Mononuclear cell (primary cell): ENCODE data around the gene CMIP. TPM values are rescaled to one million over a fixed set of nuclear protein-coding genes. Genes with fewer than 3 reads are reported as not detected.

ENCODE experiments used
- H3K27me3 ChIP-seq: 2 replicates; pipeline ENCODE4 v1.6.0; 2011; ENCODE audit warnings: low read length, control low read depth; ENCODE audit not compliant: insufficient read depth
- H3K4me1 ChIP-seq: 2 replicates; pipeline ENCODE4 v1.5.1; 2011; ENCODE audit warnings: mild to moderate bottlenecking, low read length, control low read depth; ENCODE audit not compliant: insufficient read depth
- H3K4me3 ChIP-seq: 2 replicates; pipeline ENCODE4 v1.5.1; 2011; ENCODE audit warnings: mild to moderate bottlenecking, low read length, moderate library complexity
- H3K9me3 ChIP-seq: 2 replicates; pipeline ENCODE4 v1.5.1; 2011; ENCODE audit warnings: low read depth, mild to moderate bottlenecking, control low read depth, low read length
- total RNA-seq: library from RNA; depleted of rRNA; stranded (reverse); fragments of >200 nt; gene quantifications from one replicate; pipeline ENCODE4 v1.2.3, GENCODE V29; 2012

CMIP gene
- total RNA-seq, 1 donor = 29.6 TPM

DNA sequence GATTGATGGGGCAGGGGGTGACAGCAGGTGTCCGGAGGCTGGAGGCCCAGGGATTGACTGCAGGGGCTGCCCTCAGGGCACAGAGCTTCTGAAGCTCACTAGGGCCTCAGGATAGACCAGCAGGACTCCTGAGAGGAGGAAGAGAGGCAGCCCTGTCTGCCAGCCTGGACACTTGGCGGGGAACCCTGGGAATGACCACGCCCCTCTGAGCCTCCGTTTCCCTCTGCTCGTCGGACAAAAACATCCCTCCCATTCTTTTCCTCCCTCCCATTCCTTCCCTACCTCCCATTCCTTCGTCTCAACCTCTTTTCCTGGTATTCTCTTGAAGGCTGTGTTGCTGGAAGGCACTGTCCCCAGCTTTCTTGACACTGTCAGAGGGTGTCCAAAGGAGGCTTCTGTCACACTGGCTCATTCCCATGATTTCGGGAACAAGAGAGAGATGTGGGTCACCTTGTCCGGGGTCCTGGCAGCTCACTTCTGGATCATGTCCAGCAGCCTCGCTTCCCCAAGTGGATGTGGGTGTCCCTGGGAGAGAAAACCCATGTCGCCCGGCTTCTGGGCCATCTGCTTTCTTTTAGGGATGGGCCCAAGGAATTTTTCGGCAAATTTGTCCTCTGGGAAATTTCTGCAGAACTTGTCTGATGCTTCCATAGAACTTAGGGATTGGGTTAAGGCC, 145.5 kb downstream of the CMIP start:
- H3K4me1 ChIP-seq = no peaks in the 10 kb centered on the region
- no peak overlapping the region for H3K4me3 ChIP-seq
- no peaks in the 10 kb centered on the region for H3K9me3 ChIP-seq
- no peaks in the 10 kb centered on the region for H3K27me3 ChIP-seq

DNA sequence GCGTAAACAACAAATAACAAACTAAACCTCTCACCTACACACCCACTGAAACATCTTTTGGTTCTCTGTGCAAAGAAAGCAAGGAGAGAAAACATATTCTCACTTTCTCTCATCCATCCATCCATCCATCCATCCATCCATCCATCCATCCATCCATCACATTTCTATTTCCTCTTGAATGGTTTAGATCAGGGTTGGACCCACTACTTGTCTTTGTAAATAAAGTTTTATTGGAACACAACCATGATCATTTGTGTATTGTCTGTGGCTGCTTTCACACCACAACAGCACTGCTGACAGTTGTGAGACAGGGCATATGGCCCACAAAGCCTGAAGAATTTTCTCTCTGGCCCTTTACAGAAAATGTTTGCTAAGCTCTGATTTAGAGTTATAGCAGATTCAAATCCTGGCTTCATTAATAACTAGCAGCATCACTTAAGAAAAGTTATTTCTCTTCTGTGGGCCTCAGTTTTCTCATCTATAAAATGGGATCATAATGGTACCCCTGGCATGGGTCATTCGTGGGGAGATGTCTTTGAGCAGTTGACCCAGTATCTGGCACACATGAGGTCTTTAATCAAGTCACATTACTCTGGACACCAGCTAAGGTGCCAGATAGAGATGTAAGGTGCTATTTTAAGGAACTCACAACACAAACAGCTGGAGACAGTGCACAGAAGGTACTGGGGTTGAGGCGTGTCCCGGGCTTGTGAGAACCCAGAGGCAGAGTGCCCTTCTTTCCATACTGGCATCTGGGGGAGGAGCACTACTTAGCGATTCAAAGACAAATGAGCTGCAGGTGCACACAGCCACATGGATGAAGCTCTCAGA, 146.3 kb downstream of the CMIP start:
- H3K27me3 ChIP-seq = no peaks in the 10 kb centered on the region
- no peaks in the 10 kb centered on the region for H3K9me3 ChIP-seq
- no peak overlapping the region for H3K4me3 ChIP-seq
- no peaks in the 10 kb centered on the region for H3K4me1 ChIP-seq

DNA sequence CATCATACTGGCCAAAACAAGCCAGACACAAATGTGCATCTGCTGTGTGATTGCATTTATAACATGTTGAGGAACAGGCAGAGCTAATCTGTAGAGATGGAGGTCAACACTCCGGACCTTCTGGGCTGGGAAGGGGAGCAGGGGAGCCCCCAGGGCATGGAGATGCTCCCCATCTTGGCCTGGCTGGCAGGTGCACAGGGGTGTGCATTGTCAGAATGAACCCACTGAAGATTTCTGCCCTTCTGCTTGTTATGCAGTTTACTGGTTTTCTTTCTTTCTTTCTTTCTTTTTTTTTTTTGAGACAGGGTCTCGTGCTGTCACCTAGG, 146.9 kb downstream of the CMIP start:
- Histone ChIP-seq H3K4me3 (no peak overlapping the region), H3K9me3 (no peaks in the 10 kb centered on the region), H3K27me3 (no peaks in the 10 kb centered on the region), H3K4me1 (no peaks in the 10 kb centered on the region)

DNA sequence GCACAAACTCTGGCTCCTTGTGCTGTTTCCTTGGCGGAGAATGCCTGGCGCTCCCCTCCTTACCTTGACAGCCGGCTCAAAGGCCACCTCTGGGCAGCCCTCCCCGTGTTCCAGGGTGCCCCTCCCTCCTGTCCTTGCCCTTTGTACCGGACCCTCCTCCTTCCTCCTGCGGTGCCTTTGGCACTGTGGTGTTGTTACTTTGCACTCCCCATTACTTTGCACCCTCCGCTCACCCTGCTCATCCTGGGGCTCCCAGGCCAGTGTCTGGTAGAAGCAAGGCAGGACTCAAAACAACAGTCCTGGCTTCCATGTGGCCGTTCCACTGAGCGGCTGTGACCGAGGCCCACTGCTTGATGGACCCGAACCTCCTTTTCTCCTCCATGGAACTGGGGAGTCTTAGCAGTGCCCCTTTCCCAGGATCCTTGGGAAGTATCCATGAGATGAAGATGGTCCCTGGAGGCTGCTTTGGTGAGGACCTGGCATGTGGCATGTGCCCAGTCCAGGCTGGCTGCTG, 147.8 kb downstream of the CMIP start:
- Histone ChIP-seq H3K4me1 (no peaks in the 10 kb centered on the region), H3K27me3 (no peaks in the 10 kb centered on the region), H3K4me3 (no peak overlapping the region), H3K9me3 (no peaks in the 10 kb centered on the region)

DNA sequence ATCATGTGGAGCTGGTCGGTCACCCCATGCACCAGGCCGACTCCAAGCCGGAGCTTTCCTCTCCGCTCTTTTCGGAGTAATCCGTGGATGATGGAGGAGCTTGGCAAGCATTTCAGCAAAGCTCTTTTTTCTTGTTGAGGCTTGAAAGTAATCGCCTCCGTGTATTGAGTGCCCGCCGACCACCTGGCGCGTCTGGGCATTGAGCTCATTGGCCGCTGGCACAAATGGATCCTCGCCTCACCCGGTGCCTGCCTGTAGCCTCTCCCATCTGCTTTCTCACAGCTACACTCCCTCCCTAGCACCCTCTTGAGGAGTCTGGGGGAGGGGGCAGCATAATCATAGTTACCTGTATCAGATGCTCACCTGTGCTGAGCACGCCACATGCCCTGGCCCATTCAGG, 148.9 kb downstream of the CMIP start:
- no peaks in the 10 kb centered on the region for H3K9me3 ChIP-seq
- no peaks in the 10 kb centered on the region for H3K27me3 ChIP-seq
- no peak overlapping the region for H3K4me3 ChIP-seq
- no peaks in the 10 kb centered on the region for H3K4me1 ChIP-seq

DNA sequence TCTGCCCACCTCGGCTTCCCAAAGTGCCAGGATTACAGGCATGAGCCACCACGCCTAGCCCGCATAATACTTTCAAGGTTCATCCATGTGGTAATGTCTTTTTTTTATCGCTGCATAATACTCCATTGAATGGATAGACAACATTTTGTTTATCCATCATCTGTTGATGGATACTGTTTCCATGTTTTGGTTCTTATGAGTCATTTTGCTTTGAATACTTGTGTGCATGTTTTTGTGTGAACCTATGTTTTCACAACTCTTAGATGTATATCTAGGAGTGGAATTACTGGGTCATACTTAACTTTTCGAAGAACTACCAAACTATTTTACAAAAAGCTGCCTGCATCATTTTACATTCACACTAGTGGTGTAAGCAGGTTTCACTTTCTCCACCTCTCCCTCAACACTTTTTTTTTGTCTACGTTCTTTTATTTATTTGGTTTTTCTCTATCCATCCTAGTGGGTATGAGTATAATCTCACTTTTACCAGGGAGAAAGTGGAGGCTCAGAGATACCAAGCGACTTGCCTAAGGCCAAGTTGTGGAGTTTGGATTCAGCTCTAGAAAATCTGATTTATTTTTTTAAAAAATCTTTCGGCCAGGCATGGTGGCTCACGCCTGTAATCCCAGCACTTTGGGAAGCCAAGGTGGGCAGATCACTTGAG, 151.2 kb downstream of the CMIP start:
- no peaks in the 10 kb centered on the region for H3K9me3 ChIP-seq
- no peaks in the 10 kb centered on the region for H3K4me1 ChIP-seq
- no peak overlapping the region for H3K4me3 ChIP-seq
- H3K27me3 ChIP-seq = no peaks in the 10 kb centered on the region

DNA sequence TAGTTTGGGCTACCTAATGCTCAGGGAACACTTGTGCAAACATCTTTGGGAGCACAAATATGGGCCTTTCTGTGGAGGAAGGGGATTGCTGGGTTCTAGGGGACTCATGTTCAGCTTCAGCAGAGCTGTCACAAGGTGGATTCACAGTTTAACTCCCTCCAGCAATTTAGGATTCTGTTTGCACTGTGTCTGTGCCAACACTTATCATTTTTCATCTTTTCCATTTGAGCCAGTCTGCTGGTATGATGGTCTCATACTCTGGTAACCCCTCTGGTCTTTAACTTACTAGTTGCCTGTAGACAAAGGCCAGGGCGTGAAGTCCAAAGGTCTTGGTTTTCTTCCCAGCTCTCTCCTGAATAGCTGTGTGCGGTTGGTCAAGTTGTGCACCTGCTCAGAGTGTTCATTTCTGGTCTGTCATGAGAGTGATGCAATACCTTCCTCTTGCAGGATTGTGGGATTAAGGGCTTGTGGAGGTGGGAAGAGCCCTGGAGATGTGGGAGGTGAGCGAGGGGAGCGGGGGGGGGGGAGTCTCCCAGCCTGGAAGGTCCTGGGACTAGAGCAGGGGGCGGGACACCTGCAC, 152.6 kb downstream of the CMIP start:
- no peak overlapping the region for H3K4me3 ChIP-seq
- no peaks in the 10 kb centered on the region for H3K4me1 ChIP-seq
- no peaks in the 10 kb centered on the region for H3K9me3 ChIP-seq
- H3K27me3 ChIP-seq = no peaks in the 10 kb centered on the region

DNA sequence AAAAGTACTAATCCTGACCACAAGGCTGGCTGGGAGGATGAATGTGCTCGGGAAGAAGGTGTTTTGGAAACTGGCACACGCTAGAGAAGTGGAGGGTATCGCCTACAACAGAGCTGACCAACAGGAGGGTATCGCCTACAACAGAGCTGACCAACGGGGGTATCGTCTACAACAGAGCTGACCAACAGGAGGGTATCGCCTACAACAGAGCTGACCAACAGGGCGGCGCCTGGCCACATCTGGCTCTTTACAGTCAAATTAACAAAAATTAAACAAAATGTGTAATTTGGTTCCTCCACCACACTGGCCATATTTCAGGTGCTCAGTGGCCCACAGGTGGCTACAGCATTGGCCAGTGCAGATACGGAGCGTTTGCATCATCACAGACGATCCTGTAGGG, 153.5 kb downstream of the CMIP start:
- H3K9me3 ChIP-seq = no peaks in the 10 kb centered on the region
- no peak overlapping the region for H3K4me3 ChIP-seq
- H3K4me1 ChIP-seq = no peaks in the 10 kb centered on the region
- H3K27me3 ChIP-seq = no peaks in the 10 kb centered on the region

DNA sequence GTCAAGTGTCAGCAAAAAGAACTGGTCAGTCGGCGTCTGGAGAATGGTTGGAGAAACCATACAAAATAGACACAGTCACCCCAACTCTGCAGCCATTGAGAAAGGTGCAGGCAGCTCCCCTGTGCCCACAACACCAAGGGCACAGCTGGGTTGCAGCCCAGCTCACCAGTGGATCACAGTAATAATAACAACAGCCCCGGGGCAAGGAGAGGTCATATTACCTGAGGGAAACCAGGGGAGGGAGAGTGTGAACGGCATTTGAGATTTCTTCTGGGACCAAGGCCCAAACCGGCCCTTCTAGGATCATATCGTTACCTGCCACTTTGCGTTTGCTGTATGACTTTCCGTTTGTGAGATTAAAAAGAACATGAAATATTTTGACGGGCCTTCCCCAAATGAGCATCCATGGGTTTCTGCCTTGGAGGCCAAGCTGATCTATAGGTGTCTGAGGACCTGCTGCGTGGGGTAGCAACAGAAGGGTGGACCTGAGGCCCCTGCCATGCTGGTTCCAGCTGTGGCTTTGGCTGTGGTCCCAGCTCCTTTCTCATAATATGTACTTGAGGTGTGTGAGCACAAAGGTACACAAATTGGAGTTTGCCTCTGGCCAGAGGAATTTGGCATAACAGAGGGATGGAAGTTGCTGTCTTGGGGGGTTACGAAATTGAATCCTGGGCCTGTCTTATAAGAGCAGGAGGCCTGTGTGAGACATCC, 154.6 kb downstream of the CMIP start:
- no peak overlapping the region for H3K4me3 ChIP-seq
- H3K4me1 ChIP-seq = no peaks in the 10 kb centered on the region

DNA sequence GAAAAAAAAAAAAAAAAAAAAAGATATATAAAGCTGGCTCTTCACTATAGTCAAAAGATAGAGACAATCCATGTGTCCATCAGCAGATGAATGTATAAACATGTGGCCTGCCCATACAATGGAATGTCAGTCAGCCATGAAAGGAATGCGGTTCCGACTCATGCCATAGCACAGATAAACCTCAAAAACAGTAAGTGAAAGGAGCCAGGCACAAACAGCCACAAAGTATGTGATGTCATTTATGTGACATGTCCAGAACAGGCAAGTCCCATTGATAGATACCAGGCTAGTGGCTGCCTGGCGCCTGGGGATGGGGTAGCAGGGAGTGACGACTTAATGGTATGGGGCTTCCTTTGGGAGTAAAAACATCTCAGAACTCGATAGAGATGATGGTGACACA, 155.7 kb downstream of the CMIP start:
- Histone ChIP-seq H3K9me3 (no peaks in the 10 kb centered on the region), H3K4me3 (no peak overlapping the region), H3K4me1 (no peaks in the 10 kb centered on the region), H3K27me3 (no peaks in the 10 kb centered on the region)

More for the DNA sequence above, 154.6 kb downstream of the CMIP start:
- Histone ChIP-seq H3K27me3 (no peaks in the 10 kb centered on the region), H3K9me3 (no peaks in the 10 kb centered on the region)

DNA sequence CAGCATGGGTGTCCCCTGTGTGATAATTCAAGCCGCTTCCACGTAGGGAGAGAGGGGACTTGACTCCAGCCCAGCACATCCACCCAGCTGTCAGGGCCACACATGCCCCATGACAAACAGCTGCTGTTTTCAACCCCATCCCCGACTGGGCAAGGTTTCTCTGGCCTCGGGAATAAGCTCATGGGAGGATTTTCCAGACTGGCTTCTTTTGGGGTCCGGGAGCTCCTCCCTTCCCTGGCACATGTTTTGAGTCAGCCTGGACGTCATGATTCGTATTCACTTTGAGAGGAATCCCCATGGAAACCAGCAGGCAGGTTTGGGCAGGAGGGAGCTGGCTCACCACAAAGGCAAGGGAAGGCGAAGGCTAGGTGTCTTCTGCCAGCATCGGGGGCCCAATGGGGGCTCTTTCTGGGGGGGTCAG, 156.4 kb downstream of the CMIP start:
- Histone ChIP-seq H3K4me3 (no peak overlapping the region), H3K27me3 (no peaks in the 10 kb centered on the region), H3K9me3 (no peaks in the 10 kb centered on the region), H3K4me1 (no peaks in the 10 kb centered on the region)

DNA sequence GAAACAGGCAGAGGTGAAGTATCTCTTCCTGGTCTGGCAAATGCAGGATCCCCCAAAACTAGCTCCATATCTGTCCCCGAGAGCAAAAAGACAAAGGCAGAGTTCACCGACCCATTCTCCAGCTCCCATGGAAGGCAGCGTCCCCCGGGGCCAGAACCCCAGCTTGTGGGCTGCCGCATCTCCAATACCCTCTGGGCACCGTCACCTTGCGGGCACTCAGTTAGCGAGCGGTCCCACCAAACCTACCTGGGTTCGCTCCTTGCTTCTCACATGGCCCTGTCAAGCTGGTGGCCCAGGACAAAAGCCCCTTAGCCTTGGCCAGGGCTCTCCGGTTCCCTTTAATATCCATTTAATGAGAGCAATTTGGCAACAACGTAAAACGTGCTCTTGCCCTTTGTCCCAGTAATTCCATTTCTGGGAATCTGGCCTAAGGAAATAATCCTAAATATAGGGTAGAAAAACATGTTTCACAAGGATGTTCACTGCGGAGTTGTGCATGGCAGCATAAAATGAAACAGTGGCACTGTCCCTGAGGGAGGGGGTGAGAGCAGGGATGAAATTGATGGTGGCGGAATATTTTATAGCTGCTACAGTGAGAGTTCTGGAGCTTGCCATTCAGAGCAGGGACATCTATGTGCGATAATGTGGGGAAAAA, 157.1 kb downstream of the CMIP start:
- Histone ChIP-seq H3K4me3 (no peak overlapping the region), H3K27me3 (no peaks in the 10 kb centered on the region), H3K9me3 (no peaks in the 10 kb centered on the region), H3K4me1 (no peaks in the 10 kb centered on the region)

DNA sequence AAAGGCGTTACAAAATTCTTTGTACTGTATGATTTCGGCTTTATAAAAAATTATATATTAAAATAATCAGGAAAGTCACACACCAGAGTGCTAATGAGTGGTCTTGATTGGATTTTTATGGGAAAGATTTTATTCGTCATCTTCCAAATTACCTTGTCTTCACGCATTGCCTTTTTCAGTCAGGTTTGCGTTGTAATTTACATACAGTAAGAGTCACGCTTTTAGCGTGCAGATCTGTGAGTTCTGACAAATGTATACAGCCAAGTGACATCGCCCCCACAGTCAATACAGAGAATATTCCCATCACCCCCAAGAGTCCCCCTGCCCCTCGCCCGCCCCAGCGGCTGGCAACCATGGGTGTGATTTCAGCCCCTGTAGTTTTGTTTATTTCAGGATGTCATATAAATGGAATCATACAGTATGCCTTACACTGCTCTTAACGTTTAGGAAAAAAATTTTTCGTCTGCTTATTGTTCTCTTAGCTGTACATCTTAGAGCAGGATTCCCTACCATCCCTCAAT, 157.7 kb downstream of the CMIP start:
- Histone ChIP-seq H3K9me3 (no peaks in the 10 kb centered on the region), H3K4me1 (no peaks in the 10 kb centered on the region), H3K27me3 (no peaks in the 10 kb centered on the region), H3K4me3 (no peak overlapping the region)

DNA sequence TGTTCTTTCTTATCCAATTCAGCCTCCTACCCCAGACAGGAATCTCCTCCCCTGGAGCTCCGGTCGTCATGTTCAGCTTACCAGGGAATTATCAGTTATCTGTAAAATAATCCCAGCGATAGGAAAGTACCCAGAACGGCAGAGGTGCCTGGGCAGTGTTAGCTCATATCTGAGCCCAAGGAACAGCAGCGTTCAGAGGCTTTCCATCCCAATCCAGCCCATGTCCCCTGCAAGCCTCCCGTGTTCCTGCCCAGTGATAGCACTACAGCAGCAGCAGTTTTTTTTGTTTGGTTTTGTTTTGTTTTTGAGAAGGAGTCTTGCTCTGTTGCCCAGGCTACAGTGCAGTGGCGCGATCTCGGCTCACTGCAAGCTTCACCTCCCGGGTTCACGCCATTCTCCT, 158.2 kb downstream of the CMIP start:
- H3K27me3 ChIP-seq = no peaks in the 10 kb centered on the region
- no peaks in the 10 kb centered on the region for H3K4me1 ChIP-seq
- no peak overlapping the region for H3K4me3 ChIP-seq
- no peaks in the 10 kb centered on the region for H3K9me3 ChIP-seq
